ENCODE measurements around the gene REXO1. TPM values are rescaled to one million over a fixed set of nuclear protein-coding genes. Genes with fewer than 3 reads are reported as not detected.

Gene REXO1
- total and polyA plus RNA-seq, 9 of the 15 experiments (the other 6 are each of a cell fraction or from before 2014, with no cell fraction given) = 0.04 to 63.3 (median 15.8) TPM

DNA sequence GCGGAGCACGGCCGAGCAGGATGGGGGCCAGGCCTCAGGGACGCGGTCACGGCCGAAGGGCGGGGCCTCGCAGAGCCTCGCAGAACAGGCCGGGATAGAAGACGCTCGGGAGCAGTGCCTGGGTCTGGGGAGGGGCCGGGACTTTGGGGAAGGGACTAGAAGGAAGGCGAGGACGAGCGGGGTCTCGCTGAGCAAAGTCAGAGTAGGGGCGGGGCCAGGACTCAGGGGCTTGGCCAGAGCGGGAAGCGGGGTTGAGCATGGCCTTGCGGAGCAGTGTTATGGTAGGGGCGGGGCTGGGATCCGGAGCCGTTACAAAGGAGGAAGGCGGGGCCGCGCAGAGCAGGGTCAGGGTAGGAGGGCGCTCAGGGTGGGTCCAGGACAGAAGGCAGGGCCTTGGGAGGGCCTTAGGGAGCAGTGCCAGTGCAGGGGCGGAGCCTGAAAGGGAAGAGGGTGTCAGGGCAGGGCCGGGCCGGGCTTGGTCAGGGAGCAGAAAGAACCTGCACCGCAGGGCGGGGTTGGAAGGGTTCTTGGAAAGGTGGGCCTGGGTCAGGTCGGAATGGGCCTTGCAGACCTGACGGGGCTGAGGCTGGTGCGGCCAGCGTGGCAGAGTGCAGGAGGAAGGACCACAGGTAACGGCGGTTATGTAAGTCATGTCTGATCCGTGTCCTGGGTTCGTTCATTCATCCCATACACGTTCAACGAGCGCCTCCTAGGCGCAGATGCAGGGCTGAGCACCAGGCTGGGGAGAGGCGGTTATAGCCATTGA lies 35.7 kb downstream of the REXO1 start (continued):
- no peak for TF ChIP-seq ZNF133 (CRISPR knock-in tag; IDR thresholded peaks at IDR 0.05)
- no peak for TF ChIP-seq ETV5 (CRISPR knock-in tag; IDR thresholded peaks at IDR 0.05; ENCODE audit: low read depth)
- TF ChIP-seq CXXC5 (CRISPR knock-in tag; IDR thresholded peaks at IDR 0.05) = peak; percentile 71
- TF ChIP-seq KDM1A (IDR thresholded peaks at IDR 0.05) = no peak
- TF ChIP-seq GATAD2A (IDR thresholded peaks at IDR 0.05) = 0 out of 2 replicates have a peak, but pooled peaks have one; percentile 21
- no peak for TF ChIP-seq E4F1 (CRISPR knock-in tag; IDR thresholded peaks at IDR 0.05; ENCODE audit: borderline replicate concordance)
- no peak for TF ChIP-seq DACH1 (IDR thresholded peaks at IDR 0.05; ENCODE audit: partially characterized antibody)
- TF ChIP-seq PPARD (CRISPR knock-in tag; IDR thresholded peaks at IDR 0.05) = no peak
- TF ChIP-seq MYBL2 (IDR thresholded peaks at IDR 0.05; ENCODE audit: low read depth) = no peak; the same call in 1 of the 2 replicates
- no peak for TF ChIP-seq MYBL2 (CRISPR knock-in tag; IDR thresholded peaks at IDR 0.05; ENCODE audit: borderline replicate concordance)
- TF ChIP-seq HDAC8 (tag; IDR thresholded peaks at IDR 0.05) = no peak
- TF ChIP-seq MBD1 (CRISPR knock-in tag; IDR thresholded peaks at IDR 0.05) = no peak
- TF ChIP-seq FOXJ2 (tag; IDR thresholded peaks at IDR 0.05) = no peak
- no peak for TF ChIP-seq NFXL1 (CRISPR knock-in tag; IDR thresholded peaks at IDR 0.05)
- no peak for TF ChIP-seq ZNF589 (CRISPR knock-in tag; IDR thresholded peaks at IDR 0.05; ENCODE audit: low read depth)
- TF ChIP-seq ERF (CRISPR knock-in tag; IDR thresholded peaks at IDR 0.05) = no peak
- TF ChIP-seq ZNF140 (CRISPR knock-in tag; IDR thresholded peaks at IDR 0.05) = no peak
- TF ChIP-seq CBFB (CRISPR knock-in tag; IDR thresholded peaks at IDR 0.05) = 0 out of 2 replicates have a peak, but pooled peaks have one; percentile 21
- no peak for TF ChIP-seq ZFPM2 (CRISPR knock-in tag; IDR thresholded peaks at IDR 0.05)
- no peak for TF ChIP-seq ZC3H4 (CRISPR knock-in tag; IDR thresholded peaks at IDR 0.05; ENCODE audit: borderline replicate concordance)
- no peak for TF ChIP-seq KLF1 (tag; IDR thresholded peaks at IDR 0.05)
- TF ChIP-seq, protein P1, sequence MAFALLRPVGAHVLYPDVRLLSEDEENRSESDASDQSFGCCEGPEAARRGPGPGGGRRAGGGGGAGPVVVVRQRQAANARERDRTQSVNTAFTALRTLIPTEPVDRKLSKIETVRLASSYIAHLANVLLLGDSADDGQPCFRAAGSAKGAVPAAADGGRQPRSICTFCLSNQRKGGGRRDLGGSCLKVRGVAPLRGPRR (CRISPR knock-in tag; IDR thresholded peaks at IDR 0.05) = no peak
- no peak for TF ChIP-seq ETV6 (IDR thresholded peaks at IDR 0.05; ENCODE audit: borderline replicate concordance in 1 of 2, low read depth in 2 of 2, low read length in 1 of 2)
- TF ChIP-seq ETV6 (CRISPR knock-in tag; IDR thresholded peaks at IDR 0.05; ENCODE audit: borderline replicate concordance) = no peak
- TF ChIP-seq SETDB1 (IDR thresholded peaks at IDR 0.05; ENCODE audit: low read length) = peak; percentile 46
- TF ChIP-seq MEF2A (IDR thresholded peaks at IDR 0.05; ENCODE audit: control insufficient read depth, low read depth, low read length) = no peak
- TF ChIP-seq ASH1L (IDR thresholded peaks at IDR 0.05; ENCODE audit: borderline replicate concordance, low read depth, partially characterized antibody) = no peak

Data from K562 (cell line).